Fibroblast of lung (primary cell): ENCODE results near the gene COPB2.

ENCODE experiments used
- EZH2 ChIP-seq: IDR thresholded peaks from 2 replicates; pipeline ENCODE4 v1.5.1; 2012; ENCODE audit warnings: low read length, control low read depth, mild to moderate bottlenecking; ENCODE audit errors: missing control alignments
- TF ChIP-seq, protein P1 (sequence below), 2 donors: IDR thresholded peaks in 1 of 2; conservative IDR thresholded peaks in 1 of 2; 1 replicate in 1 of 2; 2 replicates in 1 of 2; pipeline ENCODE4 v1.5.1; 2011 to 2012; ENCODE audit warnings: low read length in 2 of 2, control low read depth in 1 of 2, inconsistent platforms in 1 of 2, low read depth in 1 of 2, mild to moderate bottlenecking in 1 of 2

DNA sequence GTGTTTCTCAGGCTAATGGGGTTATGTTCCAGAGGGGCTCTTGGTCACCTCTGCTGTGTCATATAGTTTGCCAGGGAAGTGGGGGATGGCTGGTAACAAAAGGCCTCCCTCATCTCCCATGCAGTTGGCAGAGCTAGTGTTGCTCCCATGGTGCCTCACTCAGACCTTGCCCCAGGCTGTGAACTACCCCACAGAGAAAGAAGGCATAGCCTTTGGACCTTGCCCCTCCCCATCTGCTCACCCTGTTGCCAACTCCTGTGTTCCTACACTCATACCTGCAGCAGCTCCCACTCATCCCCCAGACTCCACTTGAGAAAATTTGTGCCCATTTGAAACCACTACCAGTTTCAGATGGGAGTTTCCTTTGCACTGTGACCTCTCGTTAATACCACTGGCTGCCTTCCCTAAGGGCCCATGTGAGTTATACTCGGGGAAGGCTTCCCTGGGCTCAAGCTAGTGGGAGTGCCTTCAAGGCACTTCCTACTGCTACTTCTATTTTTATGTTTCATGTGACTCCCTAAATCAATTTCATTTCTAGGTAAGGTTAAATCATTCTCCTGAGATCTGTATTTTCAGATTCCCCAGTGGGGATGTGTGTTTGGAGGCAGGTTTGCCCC, 25.3 kb upstream of the COPB2 start:
- TF ChIP-seq, protein P1, sequence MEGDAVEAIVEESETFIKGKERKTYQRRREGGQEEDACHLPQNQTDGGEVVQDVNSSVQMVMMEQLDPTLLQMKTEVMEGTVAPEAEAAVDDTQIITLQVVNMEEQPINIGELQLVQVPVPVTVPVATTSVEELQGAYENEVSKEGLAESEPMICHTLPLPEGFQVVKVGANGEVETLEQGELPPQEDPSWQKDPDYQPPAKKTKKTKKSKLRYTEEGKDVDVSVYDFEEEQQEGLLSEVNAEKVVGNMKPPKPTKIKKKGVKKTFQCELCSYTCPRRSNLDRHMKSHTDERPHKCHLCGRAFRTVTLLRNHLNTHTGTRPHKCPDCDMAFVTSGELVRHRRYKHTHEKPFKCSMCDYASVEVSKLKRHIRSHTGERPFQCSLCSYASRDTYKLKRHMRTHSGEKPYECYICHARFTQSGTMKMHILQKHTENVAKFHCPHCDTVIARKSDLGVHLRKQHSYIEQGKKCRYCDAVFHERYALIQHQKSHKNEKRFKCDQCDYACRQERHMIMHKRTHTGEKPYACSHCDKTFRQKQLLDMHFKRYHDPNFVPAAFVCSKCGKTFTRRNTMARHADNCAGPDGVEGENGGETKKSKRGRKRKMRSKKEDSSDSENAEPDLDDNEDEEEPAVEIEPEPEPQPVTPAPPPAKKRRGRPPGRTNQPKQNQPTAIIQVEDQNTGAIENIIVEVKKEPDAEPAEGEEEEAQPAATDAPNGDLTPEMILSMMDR (conservative IDR thresholded peaks at IDR 0.05 in 1 of 2, IDR thresholded peaks at IDR 0.05 in 1 of 2; ENCODE audit: low read depth in 1 of 2, low read length in 2 of 2) = no peak
- no peak for TF ChIP-seq EZH2
